Amygdala (tissue), 56 donors: Measurements from ENCODE around the gene AGAP1.

ENCODE experiments used
- DNase-seq, 56 donors: peaks; one replicate each; lab custom pipeline; 2025; lab: John Stamatoyannopoulos, UW

AGAP1 gene

GRCh38 chr2:235713189-235713588, 219.3 kb downstream of the AGAP1 start:
- DNase-seq: peak in 4 of 56 donors; percentile 19 to 53 (median 40)

GRCh38 chr2:235715601-235716000, 221.8 kb downstream of the AGAP1 start:
- no peak for DNase-seq

GRCh38 chr2:235716875-235717496, 223.1 kb downstream of the AGAP1 start:
- DNase-seq: peak in 8 of 56 donors; percentile 15 to 55 (median 32)

- peak in 6 of 56 donors; percentile 16 to 56 (median 29) for DNase-seq
Measured at GRCh38 chr2:235719146-235719942, 225.5 kb downstream of the AGAP1 start.

- DNase-seq: no peak
Measured at GRCh38 chr2:235721625-235722024, 227.8 kb downstream of the AGAP1 start.

GRCh38 chr2:235722869-235723268, 229.0 kb downstream of the AGAP1 start:
- no peak for DNase-seq

- DNase-seq: no peak
Measured at GRCh38 chr2:235723371-235723770, 229.5 kb downstream of the AGAP1 start.

- peak in 19 of 56 donors; percentile 18 to 65 (median 35) for DNase-seq
Measured at GRCh38 chr2:235723811-235724465, 230.1 kb downstream of the AGAP1 start.

GRCh38 chr2:235725016-235725489, 231.2 kb downstream of the AGAP1 start:
- DNase-seq: peak in 25 of 56 donors; percentile 17 to 81 (median 52)

- DNase-seq: no peak
Measured at GRCh38 chr2:235725841-235726240, 232.0 kb downstream of the AGAP1 start.

GRCh38 chr2:235726554-235726953, 232.7 kb downstream of the AGAP1 start:
- DNase-seq: no peak

- DNase-seq: no peak
Measured at GRCh38 chr2:235727174-235727573, 233.3 kb downstream of the AGAP1 start.

GRCh38 chr2:235727891-235728799, 234.3 kb downstream of the AGAP1 start:
- DNase-seq: no peak

GRCh38 chr2:235728800-235729556, 235.1 kb downstream of the AGAP1 start:
- peak in 8 of 56 donors; percentile 19 to 67 (median 36) for DNase-seq

- no peak for DNase-seq
Measured at GRCh38 chr2:235729557-235729947, 235.7 kb downstream of the AGAP1 start.

GRCh38 chr2:235730115-235730514, 236.3 kb downstream of the AGAP1 start:
- DNase-seq: no peak

GRCh38 chr2:235733761-235734160, 239.9 kb downstream of the AGAP1 start:
- no peak for DNase-seq

GRCh38 chr2:235734168-235734567, 240.3 kb downstream of the AGAP1 start:
- no peak for DNase-seq

GRCh38 chr2:235734688-235735231, 240.9 kb downstream of the AGAP1 start:
- peak in 2 of 56 donors; percentile 30 to 36 for DNase-seq
